Measurements from ENCODE around the gene LUZP2.

DNA sequence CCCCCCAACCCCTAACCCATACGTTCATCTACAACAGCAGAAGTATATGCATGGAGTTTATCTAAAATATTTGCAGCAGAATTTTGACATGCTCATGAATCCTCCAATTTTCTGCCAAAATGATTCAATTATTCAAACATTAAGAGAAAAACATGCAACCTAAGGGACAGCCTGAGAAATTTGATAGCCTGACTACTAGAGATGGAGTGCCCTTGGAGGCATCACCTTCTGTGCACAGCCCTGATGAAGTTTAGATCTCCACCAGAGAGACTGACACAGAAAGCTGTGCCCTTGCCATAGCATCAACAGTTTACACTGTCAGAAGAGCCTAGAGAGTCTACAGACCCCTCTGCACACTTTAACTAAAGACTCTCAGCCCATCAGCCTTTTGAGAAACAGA is 217.7 kb downstream of the LUZP2 start:
- no peak for TF ChIP-seq POLR2A (IDR thresholded peaks at IDR 0.05)
- TF ChIP-seq, protein P1, sequence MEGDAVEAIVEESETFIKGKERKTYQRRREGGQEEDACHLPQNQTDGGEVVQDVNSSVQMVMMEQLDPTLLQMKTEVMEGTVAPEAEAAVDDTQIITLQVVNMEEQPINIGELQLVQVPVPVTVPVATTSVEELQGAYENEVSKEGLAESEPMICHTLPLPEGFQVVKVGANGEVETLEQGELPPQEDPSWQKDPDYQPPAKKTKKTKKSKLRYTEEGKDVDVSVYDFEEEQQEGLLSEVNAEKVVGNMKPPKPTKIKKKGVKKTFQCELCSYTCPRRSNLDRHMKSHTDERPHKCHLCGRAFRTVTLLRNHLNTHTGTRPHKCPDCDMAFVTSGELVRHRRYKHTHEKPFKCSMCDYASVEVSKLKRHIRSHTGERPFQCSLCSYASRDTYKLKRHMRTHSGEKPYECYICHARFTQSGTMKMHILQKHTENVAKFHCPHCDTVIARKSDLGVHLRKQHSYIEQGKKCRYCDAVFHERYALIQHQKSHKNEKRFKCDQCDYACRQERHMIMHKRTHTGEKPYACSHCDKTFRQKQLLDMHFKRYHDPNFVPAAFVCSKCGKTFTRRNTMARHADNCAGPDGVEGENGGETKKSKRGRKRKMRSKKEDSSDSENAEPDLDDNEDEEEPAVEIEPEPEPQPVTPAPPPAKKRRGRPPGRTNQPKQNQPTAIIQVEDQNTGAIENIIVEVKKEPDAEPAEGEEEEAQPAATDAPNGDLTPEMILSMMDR (IDR thresholded peaks at IDR 0.05): no peak
